NCI-H2107 treated with DMSO at 0.1 percent for 48 hours (cell line): Measurements from ENCODE around the gene PCDHA2.
"Not testable (repeated sequence)": the region's sequence is repeated elsewhere in the genome, so short reads cannot be mapped to it uniquely, and the experiment has no call there.

ENCODE experiments used
- DNase-seq: peaks from one replicate; lab custom pipeline; 2025; ENCODE audit not compliant: unreplicated experiment; lab: John Stamatoyannopoulos, UW

The PCDHA2 gene

DNA sequence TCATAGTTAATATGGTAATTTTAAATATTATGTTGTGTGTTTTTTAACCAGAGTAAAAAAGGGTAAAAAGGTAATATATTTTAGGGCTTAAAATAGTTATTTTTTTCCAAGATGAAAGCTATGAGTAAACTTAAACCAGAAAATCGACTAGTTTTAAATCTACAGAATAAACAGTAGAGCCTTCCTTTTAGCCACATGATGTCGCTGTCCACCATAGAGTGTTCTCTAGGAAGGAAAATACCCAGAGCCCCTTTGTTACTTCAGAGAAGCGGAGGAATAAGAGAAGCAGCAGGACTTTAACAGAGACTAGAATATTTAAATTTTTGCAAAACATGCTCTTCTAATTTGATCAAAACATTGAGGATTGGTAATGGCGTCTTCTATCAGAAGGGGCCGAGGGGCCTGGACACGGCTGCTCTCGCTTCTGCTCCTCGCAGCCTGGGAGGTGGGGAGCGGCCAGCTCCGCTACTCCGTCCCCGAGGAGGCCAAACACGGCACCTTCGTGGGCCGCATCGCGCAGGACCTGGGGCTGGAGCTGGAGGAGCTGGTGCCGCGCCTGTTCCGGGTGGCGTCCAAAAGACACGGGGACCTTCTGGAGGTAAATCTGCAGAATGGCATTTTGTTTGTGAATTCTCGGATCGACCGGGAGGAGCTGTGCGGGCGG, at the start of gene PCDHA2:
Gene PCDHA2, plus strand, starts transcription at position 258 of the 664 bp plus-strand sequence.
- no peak for DNase-seq

DNA sequence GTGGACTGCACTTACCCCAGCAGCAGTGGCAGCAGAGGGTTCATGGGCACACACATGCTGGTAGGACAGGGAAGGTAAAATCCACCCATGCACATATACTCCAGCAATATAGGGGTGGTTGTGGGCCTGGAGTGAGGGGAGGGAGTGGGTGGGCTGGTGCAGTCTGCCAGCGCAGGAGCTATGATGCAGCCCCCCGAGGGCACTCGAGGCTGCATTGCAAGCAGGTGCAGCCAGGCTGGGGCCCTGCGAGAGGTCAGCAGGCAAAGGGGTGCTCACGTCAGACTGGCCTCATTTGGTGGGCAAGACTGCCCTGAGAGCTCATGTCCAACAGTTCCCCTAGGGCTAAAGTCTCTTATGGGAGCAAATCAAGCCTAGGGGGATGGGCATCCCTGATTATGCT, 41.1 kb upstream of the PCDHA2 start:
- no peak for DNase-seq

DNA sequence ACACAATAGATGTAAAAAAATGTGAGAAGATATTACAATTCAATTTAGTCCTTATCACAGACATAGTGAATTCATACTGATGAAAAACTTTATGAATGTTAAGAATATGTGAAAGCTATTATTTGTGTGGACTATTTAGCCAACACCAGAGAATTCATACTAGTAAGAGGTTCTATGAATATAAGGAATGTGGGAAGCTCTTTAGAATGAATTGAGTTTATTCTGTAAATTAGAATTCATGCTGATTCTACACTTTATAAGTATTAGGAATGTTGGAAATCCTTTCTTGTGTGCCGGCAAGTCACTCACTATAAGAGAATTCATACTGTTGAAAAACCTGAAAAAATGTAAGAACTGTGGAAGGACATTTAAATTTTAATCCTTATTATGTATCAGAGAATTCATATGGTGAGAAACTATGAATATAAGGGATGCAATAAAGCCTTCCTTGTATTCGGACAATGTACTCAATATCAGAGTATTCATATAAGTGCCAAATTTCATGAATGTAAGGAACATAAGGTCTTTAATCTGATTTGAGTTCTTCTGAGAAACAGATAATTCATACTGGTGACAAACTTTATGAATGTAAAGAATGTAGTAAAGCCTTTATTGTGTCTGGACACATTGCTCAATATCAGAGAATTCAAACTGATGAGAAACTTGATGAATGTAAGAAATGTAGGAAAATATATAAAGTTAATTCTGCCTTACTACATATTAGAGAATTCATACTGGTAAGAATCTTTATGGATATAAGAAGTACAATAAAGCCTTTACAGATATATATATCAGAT, 30.3 kb upstream of the PCDHA2 start:
- no peak for DNase-seq

DNA sequence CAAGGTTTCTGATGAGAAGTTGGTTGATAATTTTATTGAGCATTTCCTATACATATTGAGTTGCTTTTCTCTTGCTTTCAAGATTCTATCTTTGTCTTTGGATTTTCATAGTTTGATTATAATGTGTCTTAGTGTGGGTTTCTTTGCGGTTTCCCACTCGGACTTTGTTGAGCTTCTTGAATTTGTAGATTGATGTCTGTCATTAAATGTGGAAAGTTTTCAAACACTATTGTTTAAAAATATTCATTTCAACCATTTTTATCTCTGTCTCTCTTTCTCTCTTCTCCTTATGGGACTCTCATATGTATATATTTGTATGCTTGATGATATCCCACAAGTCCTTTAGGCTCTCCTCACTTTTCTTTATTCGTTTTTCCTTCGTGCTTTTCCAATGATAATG, 27.2 kb upstream of the PCDHA2 start:
- no peak for DNase-seq

DNA sequence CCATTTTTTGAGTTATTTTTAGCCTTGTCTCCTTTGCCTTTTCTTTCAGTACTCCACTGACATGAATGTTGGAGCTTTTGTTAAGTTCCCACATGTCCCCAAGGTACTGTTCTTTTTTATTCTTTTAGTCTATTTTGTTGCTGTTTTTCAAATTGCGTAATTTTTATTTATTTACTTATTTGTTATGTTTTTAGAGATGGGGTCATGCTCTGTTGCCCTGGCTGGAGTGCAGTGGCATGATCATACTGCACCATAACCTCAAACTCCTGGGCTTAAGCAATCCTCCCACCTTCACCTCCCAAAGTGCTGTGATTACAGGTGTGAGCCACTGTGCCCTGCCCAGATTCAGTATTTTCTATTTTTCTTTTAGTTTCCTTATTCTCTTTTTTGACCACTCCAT, 14.1 kb upstream of the PCDHA2 start:
- DNase-seq = no peak

DNA sequence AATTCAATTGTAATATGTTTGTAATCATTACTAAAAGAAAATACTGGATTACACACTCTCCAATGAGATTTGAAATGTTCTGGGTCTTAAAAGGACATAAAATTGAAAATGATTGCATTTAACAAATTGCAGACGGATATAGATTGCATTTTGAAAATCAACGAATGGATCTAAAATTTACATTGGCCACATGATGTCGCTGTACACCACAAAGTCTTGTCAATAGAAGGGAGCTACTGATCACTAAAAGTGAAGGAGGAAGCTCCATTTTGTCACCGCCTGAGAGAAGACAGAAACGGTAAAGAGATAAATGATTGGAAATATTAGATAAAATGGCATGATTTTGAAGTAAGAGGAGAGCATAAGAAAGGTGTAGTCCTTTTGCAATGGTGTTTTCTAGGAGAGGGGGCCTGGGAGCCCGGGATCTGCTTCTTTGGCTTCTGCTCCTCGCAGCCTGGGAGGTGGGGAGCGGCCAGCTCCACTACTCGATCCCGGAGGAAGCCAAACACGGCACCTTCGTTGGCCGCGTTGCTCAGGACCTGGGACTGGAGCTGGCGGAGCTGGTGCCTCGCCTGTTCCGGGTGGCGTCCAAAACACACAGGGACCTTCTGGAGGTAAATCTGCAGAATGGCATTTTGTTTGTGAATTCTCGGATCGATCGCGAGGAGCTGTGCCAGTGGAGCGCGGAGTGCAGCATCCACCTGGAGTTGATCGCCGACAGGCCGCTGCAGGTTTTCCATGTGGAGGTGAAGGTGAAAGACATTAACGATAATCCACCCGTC, 8.6 kb upstream of the PCDHA2 start, which contains the start of gene PCDHA1:
Gene PCDHA1, plus strand, starts transcription at position 236 of the 782 bp plus-strand sequence.
- no peak for DNase-seq

DNA sequence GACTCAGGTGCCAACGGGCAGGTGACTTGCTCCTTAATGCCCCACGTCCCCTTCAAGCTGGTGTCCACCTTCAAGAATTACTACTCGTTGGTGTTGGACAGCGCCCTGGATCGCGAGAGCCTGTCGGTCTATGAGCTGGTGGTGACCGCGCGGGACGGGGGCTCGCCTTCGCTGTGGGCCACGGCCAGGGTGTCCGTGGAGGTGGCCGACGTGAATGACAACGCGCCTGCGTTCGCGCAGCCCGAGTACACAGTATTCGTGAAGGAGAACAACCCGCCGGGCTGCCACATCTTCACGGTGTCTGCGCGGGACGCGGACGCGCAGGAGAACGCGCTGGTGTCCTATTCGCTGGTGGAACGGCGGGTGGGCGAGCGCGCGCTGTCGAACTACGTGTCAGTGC, 7.2 kb upstream of the PCDHA2 start:
- DNase-seq = not testable (repeated sequence)

DNA sequence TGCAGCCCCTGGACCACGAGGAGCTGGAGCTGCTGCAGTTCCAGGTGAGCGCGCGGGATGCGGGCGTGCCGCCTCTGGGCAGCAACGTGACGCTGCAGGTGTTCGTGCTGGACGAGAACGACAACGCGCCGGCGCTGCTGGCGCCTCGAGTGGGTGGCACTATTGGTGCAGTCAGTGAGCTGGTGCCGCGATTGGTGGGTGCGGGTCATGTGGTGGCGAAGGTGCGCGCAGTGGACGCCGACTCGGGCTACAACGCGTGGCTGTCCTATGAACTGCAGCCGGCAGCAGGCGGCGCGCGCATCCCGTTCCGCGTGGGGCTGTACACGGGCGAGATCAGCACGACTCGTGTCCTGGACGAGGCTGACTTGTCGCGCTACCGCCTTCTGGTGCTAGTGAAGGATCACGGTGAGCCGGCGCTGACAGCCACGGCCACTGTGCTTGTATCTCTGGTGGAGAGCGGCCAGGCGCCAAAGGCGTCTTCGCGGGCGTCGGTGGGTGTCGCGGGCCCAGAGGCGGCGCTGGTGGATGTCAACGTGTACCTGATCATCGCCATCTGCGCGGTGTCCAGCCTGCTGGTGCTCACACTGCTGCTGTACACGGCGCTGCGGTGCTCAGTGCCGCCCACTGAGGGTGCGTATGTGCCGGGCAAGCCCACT, 6.7 kb upstream of the PCDHA2 start:
- not testable (repeated sequence) for DNase-seq

DNA sequence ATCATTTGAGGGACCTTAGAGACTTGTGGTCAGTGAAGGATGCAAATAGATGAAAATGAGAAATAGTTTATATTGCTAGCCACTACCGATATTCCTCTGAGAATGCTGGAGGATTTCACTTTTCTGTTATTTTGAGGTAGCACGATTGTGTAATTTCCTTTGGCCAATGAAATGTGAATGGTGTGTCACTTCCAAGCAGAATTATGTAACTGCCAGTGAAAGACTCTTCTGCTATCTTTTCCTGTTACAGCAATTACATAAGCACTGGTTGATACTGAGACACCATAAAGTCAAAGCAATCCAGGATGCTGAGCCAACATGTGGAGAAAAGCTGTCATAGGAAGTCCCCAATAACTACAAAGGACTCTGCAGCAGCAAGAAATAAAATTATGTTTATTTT, 3.6 kb upstream of the PCDHA2 start:
- no peak for DNase-seq

DNA sequence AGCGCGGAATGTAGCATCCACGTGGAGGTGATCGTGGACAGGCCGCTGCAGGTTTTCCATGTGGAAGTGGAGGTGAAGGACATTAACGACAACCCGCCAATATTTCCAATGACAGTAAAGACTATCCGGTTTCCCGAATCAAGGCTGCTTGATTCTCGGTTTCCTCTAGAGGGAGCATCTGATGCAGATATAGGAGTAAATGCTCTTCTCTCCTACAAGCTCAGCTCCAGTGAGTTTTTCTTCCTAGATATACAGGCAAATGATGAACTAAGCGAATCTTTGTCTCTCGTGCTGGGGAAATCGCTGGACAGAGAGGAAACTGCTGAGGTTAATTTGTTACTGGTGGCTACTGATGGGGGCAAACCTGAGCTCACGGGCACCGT, 598 bp downstream of the PCDHA2 start:
- no peak for DNase-seq

DNA sequence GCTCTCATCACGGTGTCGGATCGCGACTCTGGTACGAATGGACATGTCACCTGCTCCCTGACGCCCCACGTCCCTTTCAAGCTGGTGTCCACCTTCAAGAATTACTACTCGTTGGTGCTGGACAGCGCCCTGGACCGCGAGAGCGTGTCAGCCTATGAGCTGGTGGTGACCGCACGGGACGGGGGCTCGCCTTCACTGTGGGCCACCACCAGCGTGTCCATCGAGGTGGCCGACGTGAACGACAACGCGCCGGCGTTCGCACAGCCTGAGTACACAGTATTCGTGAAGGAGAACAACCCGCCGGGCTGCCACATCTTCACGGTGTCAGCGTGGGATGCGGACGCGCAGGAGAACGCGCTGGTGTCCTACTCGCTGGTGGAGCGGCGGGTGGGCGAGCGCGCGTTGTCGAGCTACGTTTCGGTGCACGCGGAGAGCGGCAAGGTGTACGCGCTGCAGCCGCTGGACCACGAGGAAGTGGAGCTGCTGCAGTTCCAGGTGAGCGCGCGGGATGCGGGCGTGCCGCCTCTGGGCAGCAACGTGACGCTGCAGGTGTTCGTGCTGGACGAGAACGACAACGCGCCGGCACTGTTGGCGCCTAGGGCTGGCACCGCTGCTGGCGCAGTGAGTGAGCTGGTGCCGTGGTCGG, 1.5 kb downstream of the PCDHA2 start:
- not testable (repeated sequence) for DNase-seq

DNA sequence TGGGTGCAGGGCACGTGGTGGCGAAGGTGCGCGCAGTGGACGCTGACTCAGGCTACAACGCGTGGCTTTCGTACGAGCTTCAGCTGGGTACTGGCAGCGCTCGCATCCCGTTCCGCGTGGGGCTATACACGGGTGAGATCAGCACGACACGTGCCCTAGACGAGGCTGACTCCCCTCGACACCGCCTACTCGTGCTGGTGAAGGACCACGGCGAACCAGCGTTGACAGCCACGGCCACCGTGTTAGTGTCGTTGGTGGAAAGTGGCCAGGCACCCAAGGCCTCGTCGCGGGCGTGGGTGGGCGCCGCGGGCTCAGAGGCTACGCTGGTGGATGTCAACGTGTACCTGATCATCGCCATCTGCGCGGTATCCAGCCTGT, 2.1 kb downstream of the PCDHA2 start:
- no peak for DNase-seq

DNA sequence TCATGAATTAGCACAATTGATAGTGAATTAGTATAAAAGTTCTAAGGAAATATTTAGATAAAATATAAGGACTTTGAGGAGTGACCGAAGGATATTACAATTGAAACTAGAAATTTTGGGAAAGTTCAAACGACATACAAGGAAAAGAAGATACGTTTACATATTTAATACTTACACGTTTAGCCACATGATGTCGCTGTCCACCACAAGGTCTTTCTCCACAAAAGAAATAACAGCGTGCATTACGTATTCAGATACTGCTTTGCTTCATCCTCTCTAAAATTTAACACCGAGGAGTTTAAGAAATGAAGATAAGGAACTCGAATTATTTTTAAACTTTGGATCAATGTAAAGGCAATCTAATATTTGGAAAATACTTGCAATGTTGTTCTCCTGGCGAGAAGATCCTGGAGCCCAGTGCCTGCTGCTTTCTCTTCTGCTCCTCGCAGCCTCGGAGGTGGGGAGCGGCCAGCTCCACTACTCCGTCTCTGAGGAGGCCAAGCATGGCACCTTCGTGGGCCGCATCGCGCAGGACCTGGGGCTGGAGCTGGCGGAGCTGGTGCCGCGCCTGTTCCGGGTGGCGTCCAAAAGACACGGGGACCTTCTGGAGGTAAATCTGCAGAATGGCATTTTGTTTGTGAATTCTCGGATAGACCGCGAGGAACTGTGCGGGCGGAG, 6.3 kb downstream of the PCDHA2 start, which contains the start of gene PCDHA3:
Gene PCDHA3, plus strand, starts transcription at position 242 of the 678 bp plus-strand sequence.
- no peak for DNase-seq

DNA sequence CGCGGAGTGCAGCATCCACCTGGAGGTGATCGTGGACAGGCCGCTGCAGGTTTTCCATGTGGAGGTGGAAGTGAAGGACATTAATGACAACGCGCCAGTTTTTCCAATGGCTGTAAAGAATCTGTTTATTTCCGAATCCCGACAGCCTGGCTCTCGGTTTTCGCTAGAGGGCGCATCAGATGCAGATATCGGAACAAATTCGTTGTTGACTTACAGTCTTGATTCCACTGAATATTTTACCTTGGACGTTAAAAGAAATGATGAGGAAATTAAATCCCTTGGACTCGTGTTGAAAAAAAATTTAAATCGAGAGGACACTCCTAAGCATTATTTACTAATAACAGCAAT, 6.8 kb downstream of the PCDHA2 start:
- no peak for DNase-seq

DNA sequence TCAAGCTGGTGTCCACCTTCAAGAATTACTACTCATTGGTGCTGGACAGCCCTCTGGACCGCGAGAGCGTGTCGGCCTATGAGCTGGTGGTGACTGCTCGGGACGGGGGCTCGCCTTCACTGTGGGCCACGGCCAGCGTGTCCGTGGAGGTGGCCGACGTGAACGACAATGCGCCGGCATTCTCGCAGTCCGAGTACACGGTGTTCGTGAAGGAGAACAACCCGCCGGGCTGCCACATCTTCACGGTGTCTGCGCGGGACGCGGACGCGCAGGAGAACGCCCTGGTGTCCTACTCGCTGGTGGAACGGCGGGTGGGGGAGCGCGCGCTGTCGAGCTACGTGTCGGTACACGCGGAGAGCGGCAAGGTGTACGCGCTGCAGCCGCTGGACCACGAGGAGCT, 7.7 kb downstream of the PCDHA2 start:
- not testable (repeated sequence) for DNase-seq

DNA sequence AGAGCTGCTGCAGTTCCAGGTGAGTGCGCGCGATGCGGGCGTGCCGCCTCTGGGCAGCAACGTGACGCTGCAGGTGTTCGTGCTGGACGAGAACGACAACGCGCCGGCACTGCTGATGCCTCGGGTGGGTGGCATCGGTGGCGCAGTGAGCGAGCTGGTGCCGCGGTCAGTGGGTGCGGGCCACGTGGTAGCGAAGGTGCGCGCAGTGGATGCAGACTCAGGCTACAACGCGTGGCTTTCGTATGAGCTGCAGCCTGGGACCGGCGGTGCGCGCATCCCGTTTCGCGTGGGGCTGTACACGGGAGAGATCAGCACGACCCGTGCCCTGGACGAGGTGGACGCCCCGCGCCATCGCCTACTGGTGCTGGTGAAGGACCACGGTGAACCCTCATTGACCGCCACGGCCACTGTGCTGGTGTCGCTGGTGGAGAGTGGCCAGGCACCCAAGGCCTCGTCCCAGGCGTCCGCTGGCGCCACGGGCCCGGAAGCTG, 8.2 kb downstream of the PCDHA2 start:
- DNase-seq = no peak

DNA sequence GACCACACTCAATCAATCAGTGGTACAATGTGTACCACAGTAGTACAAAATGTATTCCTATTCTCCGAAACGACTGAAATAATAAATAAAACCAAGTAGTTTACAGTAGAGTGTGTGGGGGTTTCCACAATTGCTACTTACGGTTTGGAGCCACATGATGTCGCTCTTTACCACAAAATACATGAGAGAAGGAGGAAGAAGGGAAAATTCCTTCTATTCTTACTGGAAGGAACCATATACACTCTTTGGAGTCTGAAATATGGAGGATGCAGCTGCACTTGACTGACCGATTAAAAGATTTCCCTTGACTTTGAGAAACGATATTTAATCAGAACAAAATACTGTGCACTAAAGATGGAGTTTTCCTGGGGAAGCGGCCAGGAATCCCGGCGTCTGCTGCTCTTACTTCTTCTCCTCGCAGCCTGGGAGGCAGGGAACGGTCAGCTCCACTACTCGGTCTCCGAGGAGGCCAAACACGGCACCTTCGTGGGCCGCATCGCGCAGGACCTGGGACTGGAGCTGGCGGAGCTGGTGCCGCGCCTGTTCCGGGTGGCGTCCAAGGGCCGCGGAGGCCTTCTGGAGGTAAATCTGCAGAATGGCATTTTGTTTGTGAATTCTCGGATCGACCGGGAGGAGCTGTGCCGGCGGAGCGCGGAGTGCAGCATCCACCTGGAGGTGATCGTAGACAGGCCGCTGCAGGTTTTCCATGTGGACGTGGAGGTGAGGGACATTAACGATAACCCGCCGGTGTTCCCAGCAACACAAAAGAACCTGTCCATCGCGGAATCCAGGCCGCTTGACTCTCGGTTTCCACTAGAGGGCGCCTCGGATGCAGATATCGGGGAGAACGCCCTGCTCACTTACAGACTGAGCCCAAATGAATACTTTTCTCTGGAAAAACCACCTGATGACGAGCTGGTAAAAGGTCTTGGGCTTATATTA, 12.5 kb downstream of the PCDHA2 start, which contains the start of gene PCDHA4:
Gene PCDHA4, plus strand, starts transcription at position 235 of the 942 bp plus-strand sequence.
- DNase-seq = no peak

DNA sequence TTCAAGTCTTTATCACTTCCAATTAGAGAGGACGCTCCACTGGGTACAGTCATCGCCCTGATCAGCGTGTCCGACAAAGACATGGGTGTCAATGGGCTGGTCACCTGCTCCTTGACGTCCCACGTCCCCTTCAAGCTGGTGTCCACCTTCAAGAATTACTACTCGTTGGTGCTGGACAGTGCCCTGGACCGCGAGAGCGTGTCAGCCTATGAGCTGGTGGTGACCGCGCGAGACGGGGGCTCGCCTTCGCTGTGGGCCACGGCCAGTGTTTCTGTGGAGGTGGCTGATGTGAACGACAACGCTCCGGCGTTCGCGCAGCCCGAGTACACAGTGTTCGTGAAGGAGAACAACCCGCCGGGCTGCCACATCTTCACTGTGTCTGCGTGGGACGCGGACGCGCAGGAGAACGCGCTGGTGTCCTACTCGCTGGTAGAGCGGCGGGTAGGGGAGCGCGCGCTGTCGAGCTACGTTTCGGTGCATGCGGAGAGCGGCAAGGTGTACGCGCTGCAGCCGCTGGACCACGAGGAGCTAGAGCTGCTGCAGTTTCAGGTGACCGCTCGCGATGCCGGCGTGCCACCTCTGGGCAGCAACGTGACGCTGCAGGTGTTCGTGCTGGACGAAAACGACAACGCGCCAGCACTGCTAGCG, 13.7 kb downstream of the PCDHA2 start:
- DNase-seq = not testable (repeated sequence)
